ENCODE results near the gene IGF2. TPM values are rescaled to one million over a fixed set of nuclear protein-coding genes. Genes with fewer than 3 reads are reported as not detected.

Gene IGF2
- total RNA-seq, 2 donors from 2014 or later: 10.6 to 84.0 TPM

DNA sequence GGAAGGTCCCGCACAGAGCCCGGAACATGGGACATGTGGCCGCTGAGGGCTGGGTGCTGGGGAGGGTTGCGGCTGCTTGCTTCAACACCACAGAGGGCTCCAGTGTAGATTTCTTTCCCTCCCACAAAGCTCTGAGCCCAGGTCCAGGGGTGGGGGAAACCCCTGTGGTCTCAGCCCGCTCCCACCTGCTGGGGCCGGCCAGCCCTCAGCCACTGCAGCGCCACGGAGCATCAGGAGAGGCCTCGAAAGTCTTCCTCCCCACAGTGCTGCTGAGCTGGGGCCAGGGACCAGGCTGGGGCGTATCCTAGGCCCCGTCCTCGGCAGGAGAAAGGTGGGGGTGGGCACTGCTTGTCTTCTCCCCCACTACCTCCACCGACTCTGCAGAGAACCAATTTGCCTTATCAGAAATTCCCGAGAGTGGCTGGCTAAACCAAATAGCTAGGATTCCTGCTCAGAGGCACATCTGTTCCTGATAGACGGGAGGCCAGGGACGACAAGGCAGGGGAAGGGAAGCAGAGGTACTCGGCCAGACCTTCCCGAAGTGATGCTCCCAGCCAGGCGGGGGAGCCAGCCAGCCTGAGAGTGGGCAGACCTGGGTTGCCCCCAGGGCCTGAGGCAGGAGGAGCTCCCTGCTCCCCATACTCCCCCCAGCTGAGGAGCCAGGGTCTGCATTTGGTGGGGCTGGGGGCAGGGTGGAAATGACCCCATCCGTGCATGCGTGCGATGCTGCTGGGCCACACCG, 18.7 kb downstream of the IGF2 start:
- 48 to 56% methylated on average over 16 to 23 of the region's 23 CpGs for WGBS, 2 donors
- Histone ChIP-seq H3K4me3 (no peak overlapping the region), H3K27ac (no peak overlapping the region), H3K36me3 (replicated peaks in 1 of 2; ENCODE audit: insufficient read depth in 1 of 2, low read depth in 2 of 2) (no peaks in the 10 kb centered on the region), H3K27me3 (peaks cover 0 to 5% of the 10 kb centered on the region in 2 donors), H3K9me3 (peaks cover 0 to 6% (median 0%) of the 10 kb centered on the region in 3 donors), H3K4me1 (no peaks in the 10 kb centered on the region)
- TF ChIP-seq POLR2A (IDR thresholded peaks at IDR 0.05): no peak
- TF ChIP-seq, protein P1, sequence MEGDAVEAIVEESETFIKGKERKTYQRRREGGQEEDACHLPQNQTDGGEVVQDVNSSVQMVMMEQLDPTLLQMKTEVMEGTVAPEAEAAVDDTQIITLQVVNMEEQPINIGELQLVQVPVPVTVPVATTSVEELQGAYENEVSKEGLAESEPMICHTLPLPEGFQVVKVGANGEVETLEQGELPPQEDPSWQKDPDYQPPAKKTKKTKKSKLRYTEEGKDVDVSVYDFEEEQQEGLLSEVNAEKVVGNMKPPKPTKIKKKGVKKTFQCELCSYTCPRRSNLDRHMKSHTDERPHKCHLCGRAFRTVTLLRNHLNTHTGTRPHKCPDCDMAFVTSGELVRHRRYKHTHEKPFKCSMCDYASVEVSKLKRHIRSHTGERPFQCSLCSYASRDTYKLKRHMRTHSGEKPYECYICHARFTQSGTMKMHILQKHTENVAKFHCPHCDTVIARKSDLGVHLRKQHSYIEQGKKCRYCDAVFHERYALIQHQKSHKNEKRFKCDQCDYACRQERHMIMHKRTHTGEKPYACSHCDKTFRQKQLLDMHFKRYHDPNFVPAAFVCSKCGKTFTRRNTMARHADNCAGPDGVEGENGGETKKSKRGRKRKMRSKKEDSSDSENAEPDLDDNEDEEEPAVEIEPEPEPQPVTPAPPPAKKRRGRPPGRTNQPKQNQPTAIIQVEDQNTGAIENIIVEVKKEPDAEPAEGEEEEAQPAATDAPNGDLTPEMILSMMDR (IDR thresholded peaks at IDR 0.05): no peak
- DNase-seq (no peak), ATAC-seq (no peak)
- intact Hi-C loops (cut with DNase I): no loop called here

DNA sequence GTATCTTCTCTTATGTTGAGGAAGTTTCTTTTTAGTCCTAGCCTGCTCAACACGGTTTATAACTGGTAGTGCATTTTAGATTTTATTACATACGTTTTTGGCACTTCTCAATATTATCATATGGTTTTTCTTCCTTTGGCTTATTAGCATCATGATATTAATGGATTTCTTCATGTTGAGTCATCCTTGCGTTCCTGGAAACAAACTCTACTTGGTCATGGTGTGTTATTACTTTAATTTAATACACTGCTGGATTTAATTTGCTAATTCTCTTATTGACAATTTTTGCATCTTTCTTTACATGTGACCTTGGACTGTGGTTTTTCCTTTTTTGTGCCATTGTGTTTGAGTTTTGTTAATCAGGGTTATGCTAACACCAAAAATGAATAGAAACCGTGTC, 20.5 kb downstream of the IGF2 start:
- TF ChIP-seq, protein P1 (IDR thresholded peaks at IDR 0.05): no peak
- TF ChIP-seq POLR2A (IDR thresholded peaks at IDR 0.05): no peak
- H3K9me3 ChIP-seq: peaks cover 0 to 6% (median 0%) of the 10 kb centered on the region in 3 donors
- no peaks in the 10 kb centered on the region for H3K4me1 ChIP-seq
- ATAC-seq: no peak
- peaks cover 0 to 5% of the 10 kb centered on the region in 2 donors for H3K27me3 ChIP-seq
- intact Hi-C loops (cut with DNase I): no loop called here
- H3K36me3 ChIP-seq (replicated peaks in 1 of 2; ENCODE audit: insufficient read depth in 1 of 2, low read depth in 2 of 2): no peaks in the 10 kb centered on the region
- no peak overlapping the region for H3K27ac ChIP-seq
- no peak for DNase-seq
- H3K4me3 ChIP-seq: no peak overlapping the region
- 73 to 79% methylated on average over 4 of the region's 4 CpGs for WGBS, 2 donors

DNA sequence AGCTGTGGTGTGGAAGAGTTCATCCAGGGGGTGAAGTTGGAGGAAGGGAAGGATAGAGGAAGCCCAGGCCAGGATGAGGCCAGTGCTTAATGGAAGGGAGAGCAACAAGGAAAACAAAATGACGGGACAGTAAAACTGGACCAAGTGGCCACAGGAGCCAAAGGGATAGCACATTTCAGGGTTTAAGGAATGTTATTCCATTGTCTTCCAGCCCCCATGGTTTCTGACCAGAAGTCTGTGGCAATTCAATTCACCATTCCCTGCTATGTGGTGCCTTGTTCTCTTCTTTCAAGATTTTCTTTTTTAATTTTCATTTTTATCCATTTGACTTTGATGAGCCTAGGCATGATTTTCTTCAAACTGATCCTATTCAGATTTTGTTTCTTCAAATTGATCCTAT, 22.5 kb downstream of the IGF2 start:
- no peak overlapping the region for H3K4me3 ChIP-seq
- no peak for ATAC-seq
- no peak for DNase-seq
- H3K27ac ChIP-seq: no peak overlapping the region
- no peaks in the 10 kb centered on the region for H3K27me3 ChIP-seq
- H3K36me3 ChIP-seq (replicated peaks in 1 of 2; ENCODE audit: insufficient read depth in 1 of 2, low read depth in 2 of 2): no peaks in the 10 kb centered on the region
- no peak for TF ChIP-seq POLR2A (IDR thresholded peaks at IDR 0.05)
- TF ChIP-seq, protein P1 (IDR thresholded peaks at IDR 0.05): no peak
- no peaks in the 10 kb centered on the region for H3K4me1 ChIP-seq
- 78 to 86% methylated on average over 1 of the region's 1 CpG for WGBS, 2 donors
- peaks cover 0 to 6% (median 0%) of the 10 kb centered on the region in 3 donors for H3K9me3 ChIP-seq
- intact Hi-C loops (cut with DNase I): no loop called here

DNA sequence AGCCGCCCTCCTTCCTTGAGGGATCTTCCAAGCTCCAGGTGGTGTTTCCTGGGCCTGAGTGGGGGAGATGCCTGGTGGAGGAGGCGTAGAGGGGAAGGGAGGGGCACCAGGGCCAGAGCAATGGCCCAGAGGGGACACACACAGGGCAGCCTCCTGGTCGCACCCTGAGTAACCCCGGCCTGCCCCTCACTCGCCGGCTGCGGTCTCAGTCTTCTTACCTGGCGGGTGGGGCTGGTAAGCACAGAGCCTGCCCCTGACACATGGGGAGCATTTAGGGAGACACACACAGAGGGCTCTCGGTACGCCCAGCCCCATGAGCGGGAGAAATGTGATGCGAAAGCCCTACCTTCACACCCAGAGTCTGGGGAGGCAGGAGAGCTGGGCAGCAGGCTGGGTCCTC, 23.9 kb downstream of the IGF2 start:
- H3K36me3 ChIP-seq (replicated peaks in 1 of 2; ENCODE audit: insufficient read depth in 1 of 2, low read depth in 2 of 2): no peaks in the 10 kb centered on the region
- WGBS, 2 donors: 95 to 96% methylated on average over 2 to 11 of the region's 12 CpGs

More for the DNA sequence above, 23.9 kb downstream of the IGF2 start:
- TF ChIP-seq POLR2A (IDR thresholded peaks at IDR 0.05): no peak
- TF ChIP-seq, protein P1 (IDR thresholded peaks at IDR 0.05): no peak
- no peaks in the 10 kb centered on the region for H3K27me3 ChIP-seq
- H3K4me3 ChIP-seq: no peak overlapping the region
- DNase-seq: no peak
- H3K9me3 ChIP-seq: peaks cover 0 to 6% (median 0%) of the 10 kb centered on the region in 3 donors
- ATAC-seq: no peak
- intact Hi-C loops (cut with DNase I): no loop called here
- H3K4me1 ChIP-seq: no peaks in the 10 kb centered on the region
- no peak overlapping the region for H3K27ac ChIP-seq
